VCaP (cell line): ENCODE results near the gene GLB1L3.

ENCODE experiments used
- H3K27ac ChIP-seq: fragments of 450-650 bp; 2 replicates; pipeline ENCODE4 v1.5.1; 2017
- TF ChIP-seq, protein P1 (sequence below): fragments of 450-650 bp; conservative IDR thresholded peaks from 2 replicates; pipeline ENCODE4 v1.5.1; 2017; ENCODE audit warnings: mild to moderate bottlenecking, moderate library complexity

Gene GLB1L3

GRCh38 chr11:134275534-134276395 lies at the start of gene GLB1L3:
Gene GLB1L3 (plus strand): TSS chr11:134276379. CDS start chr11:134276741, 362 bp downstream.
- H3K27ac ChIP-seq = peak within 1 kb of the TSS; percentile 38; the same call in 1 of the 2 replicates
- TF ChIP-seq, protein P1, sequence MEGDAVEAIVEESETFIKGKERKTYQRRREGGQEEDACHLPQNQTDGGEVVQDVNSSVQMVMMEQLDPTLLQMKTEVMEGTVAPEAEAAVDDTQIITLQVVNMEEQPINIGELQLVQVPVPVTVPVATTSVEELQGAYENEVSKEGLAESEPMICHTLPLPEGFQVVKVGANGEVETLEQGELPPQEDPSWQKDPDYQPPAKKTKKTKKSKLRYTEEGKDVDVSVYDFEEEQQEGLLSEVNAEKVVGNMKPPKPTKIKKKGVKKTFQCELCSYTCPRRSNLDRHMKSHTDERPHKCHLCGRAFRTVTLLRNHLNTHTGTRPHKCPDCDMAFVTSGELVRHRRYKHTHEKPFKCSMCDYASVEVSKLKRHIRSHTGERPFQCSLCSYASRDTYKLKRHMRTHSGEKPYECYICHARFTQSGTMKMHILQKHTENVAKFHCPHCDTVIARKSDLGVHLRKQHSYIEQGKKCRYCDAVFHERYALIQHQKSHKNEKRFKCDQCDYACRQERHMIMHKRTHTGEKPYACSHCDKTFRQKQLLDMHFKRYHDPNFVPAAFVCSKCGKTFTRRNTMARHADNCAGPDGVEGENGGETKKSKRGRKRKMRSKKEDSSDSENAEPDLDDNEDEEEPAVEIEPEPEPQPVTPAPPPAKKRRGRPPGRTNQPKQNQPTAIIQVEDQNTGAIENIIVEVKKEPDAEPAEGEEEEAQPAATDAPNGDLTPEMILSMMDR = peak; percentile 68

GRCh38 chr11:134226806-134227325 lies 49.3 kb upstream of the GLB1L3 start:
- TF ChIP-seq, protein P1 = no peak
- peak overlapping the region; percentile 94; the same call in 1 of the 2 replicates for H3K27ac ChIP-seq

DNA sequence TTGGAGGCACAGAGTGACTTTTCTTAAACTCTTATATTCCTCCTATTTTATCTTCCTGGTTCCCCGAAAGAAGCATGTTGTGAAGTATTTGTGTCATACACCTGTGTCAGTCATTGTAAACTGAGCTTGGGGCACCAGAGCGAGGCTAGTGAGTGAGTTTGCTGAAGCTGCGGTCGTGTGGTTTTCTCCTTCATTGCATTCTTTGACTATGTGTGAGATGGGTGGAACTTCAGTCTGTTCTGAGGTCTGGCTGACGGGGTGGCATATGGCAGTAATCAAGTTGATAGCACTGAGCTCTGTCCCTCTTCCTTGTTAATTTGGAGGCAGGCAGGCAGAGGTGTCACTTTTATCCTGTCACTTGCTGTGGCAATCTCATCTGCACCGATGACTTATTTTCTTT lies 47.6 kb upstream of the GLB1L3 start:
- TF ChIP-seq, protein P1 = no peak
- no peak overlapping the region for H3K27ac ChIP-seq

DNA sequence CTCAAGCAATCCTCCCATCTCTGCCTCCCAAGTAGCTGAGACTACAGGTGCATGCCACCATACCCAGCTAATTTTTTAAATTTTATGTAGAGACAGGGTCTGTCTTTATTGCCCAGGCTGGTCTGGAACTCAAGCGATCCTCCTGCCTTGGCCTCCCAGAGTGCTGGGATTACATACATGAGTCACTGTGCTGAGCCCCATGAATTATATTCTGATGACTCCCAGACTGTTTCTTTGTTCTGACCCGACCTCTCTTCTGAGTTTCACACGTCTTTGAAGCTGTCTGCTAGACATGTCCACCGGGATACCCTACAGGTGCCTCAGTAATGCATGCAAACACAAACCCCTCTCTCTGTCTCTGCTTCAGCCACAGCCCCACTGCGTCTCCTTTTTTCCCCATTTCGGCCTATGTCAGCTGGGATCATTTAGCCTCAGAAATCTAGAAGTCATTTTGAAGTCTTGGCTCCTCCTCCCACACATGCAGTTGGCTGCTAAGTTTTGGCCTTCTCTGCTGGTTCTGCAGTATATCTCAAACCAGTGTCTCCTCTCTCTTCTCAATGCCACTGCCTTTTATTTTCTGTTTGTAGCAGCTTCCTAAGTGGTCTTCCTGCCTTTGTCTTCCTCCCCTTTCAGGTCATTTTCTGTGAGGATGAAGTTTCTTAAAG lies 46.9 kb upstream of the GLB1L3 start:
- TF ChIP-seq, protein P1 = no peak
- no peak overlapping the region for H3K27ac ChIP-seq

- TF ChIP-seq, protein P1 = no peak
Observed at GRCh38 chr11:134230339-134230738, 45.8 kb upstream of the GLB1L3 start.

DNA sequence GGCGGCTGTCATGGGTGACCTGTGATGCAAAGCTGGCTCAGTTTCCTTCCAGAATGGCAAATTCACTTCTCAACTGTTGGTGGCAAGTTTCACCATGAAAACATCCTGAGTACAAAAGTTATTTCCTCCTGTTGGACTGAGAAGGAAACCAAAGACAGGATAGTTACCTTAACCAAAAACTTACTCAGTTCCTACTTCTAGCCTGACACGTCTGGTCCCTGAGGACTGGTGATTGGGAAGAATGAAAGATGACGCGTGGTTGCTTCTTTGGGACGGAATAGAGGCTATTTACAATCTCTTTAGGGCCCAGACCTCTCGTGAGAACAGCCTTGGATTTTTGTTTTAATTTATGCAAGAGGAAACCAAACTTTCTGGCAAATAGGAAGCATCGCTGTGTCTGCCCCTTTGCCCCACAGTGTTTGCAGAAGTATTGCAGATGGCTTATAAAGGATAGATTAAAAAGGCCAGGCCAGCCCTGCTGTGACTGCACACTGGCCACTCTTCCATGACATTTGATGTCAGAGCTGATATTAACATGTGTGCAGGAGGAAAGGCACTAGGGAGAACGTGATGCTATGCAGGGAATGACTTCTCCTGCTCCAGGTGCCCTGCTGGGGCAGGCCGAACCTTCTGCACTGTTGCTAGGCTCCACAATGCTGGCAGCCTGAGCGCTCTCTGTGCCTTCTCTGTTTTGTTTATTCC lies 44.1 kb upstream of the GLB1L3 start:
- no peak overlapping the region for H3K27ac ChIP-seq
- TF ChIP-seq, protein P1 = no peak

More at GRCh38 chr11:134230339-134230738, 45.8 kb upstream of the GLB1L3 start:
- H3K27ac ChIP-seq = no peak overlapping the region
